Measurements from ENCODE around the gene TNFAIP8L3. TPM values are rescaled to one million over a fixed set of nuclear protein-coding genes. Genes with fewer than 3 reads are reported as not detected.
"Not testable (repeated sequence)": the region's sequence is repeated elsewhere in the genome, so short reads cannot be mapped to it uniquely, and the experiment has no call there.

Gene TNFAIP8L3
- total RNA-seq, 1 experiment from 2014 or later, result 0.20 TPM

- POLR2A ChIA-PET (ENCODE audit: unreplicated experiment), result interaction anchor here (0.5 kb wide), 1 partner anchor 533 kb away, joined by 8 read pairs; no protein-coding TSS in a partner anchor
These were observed 55.8 kb downstream of the TNFAIP8L3 start for GRCh38 chr15:51038974-51039319.

GRCh38 chr15:51038162-51038973 is 56.3 kb downstream of the TNFAIP8L3 start:
- no TSS peak for BruUV-seq (replicated peaks)
- intact Hi-C loops (cut with micrococcal nuclease; ENCODE audit: unreplicated experiment), result no loop called here
- Histone ChIP-seq H3K27me3 (ENCODE audit: insufficient read depth, low read depth) (no peaks in the 10 kb centered on the region), H3K4me1 (replicated peaks; ENCODE audit: insufficient read depth) (no peaks in the 10 kb centered on the region), H3F3A (ENCODE audit: insufficient read depth, low read depth) (no peaks in the 10 kb centered on the region), H2AFZ (no peak overlapping the region), H3K4me3 (no peak overlapping the region), H3K79me2 (ENCODE audit: low read depth) (no peaks in the 10 kb centered on the region), H3K9me3 (ENCODE audit: insufficient read depth, low read depth) (no peaks in the 10 kb centered on the region), H3K27ac (no peak overlapping the region), H4K20me1 (ENCODE audit: insufficient read depth) (no peaks in the 10 kb centered on the region), H3K36me3 (ENCODE audit: low read depth) (no peaks in the 10 kb centered on the region), H3K4me2 (no peak overlapping the region), H3K9me2 (ENCODE audit: insufficient read depth) (no peaks in the 10 kb centered on the region; the same call in 1 of the 2 replicates)
- POLR2A ChIA-PET (ENCODE audit: unreplicated experiment), result interaction anchor here (0.5 kb wide), 1 partner anchor 532 kb away, joined by 8 read pairs; no protein-coding TSS in a partner anchor
- no peak for DNase-seq
- no peak for TF ChIP-seq EZH2 (IDR thresholded peaks at IDR 0.05; ENCODE audit: low read depth)
- TF ChIP-seq CTCF (conservative IDR thresholded peaks at IDR 0.05), result no peak
- CTCF ChIA-PET, result no interaction called here

More at GRCh38 chr15:51038974-51039319, 55.8 kb downstream of the TNFAIP8L3 start:
- no peak for DNase-seq
- CTCF ChIA-PET, result no interaction called here
- TF ChIP-seq EZH2 (IDR thresholded peaks at IDR 0.05; ENCODE audit: low read depth) (no peak), CTCF (conservative IDR thresholded peaks at IDR 0.05) (no peak)
- no TSS peak for BruUV-seq (replicated peaks)
- no peaks in the 10 kb centered on the region; the same call in 1 of the 2 replicates for H3K9me2 ChIP-seq (ENCODE audit: insufficient read depth)
- H3K4me3 ChIP-seq, result no peak overlapping the region
- no peak overlapping the region for H2AFZ ChIP-seq
- no peaks in the 10 kb centered on the region for H3K36me3 ChIP-seq (ENCODE audit: low read depth)
- intact Hi-C loops (cut with micrococcal nuclease; ENCODE audit: unreplicated experiment), result no loop called here
- no peak overlapping the region for H3K4me2 ChIP-seq
- H3K27ac ChIP-seq, result no peak overlapping the region
- H3K79me2 ChIP-seq (ENCODE audit: low read depth), result no peaks in the 10 kb centered on the region
- no peaks in the 10 kb centered on the region for H3F3A ChIP-seq (ENCODE audit: insufficient read depth, low read depth)
- no peaks in the 10 kb centered on the region for H3K9me3 ChIP-seq (ENCODE audit: insufficient read depth, low read depth)
- no peaks in the 10 kb centered on the region for H3K4me1 ChIP-seq (replicated peaks; ENCODE audit: insufficient read depth)
- no peaks in the 10 kb centered on the region for H3K27me3 ChIP-seq (ENCODE audit: insufficient read depth, low read depth)
- H4K20me1 ChIP-seq (ENCODE audit: insufficient read depth), result no peaks in the 10 kb centered on the region

- H3K4me3 ChIP-seq; H3K79me2 ChIP-seq (ENCODE audit: low read depth); CTCF ChIA-PET; H2AFZ ChIP-seq; POLR2A ChIA-PET (ENCODE audit: unreplicated experiment); H3K27ac ChIP-seq; intact Hi-C loops (cut with micrococcal nuclease; ENCODE audit: unreplicated experiment); H3F3A ChIP-seq (ENCODE audit: insufficient read depth, low read depth); H3K27me3 ChIP-seq (ENCODE audit: insufficient read depth, low read depth); H3K4me1 ChIP-seq (replicated peaks; ENCODE audit: insufficient read depth); BruUV-seq (replicated peaks); H3K36me3 ChIP-seq (ENCODE audit: low read depth); H3K9me3 ChIP-seq (ENCODE audit: insufficient read depth, low read depth); DNase-seq; H3K4me2 ChIP-seq; H3K9me2 ChIP-seq (ENCODE audit: insufficient read depth); H4K20me1 ChIP-seq (ENCODE audit: insufficient read depth): not testable (repeated sequence)
These were observed 57.2 kb downstream of the TNFAIP8L3 start for GRCh38 chr15:51037474-51037873.
